Liver (tissue), 3 donors: ENCODE measurements around the gene CCNA1.

ENCODE experiments used
- ATF3 ChIP-seq: IDR thresholded peaks from 2 replicates; pipeline ENCODE4 v1.6.1; 2016; ENCODE audit warnings: antibody characterized with exemption
- CTCF ChIP-seq: fragments of 150-350 bp; IDR thresholded peaks from 2 replicates; pipeline ENCODE4 v1.5.1; 2017; ENCODE audit warnings: improper control_type of control experiment, low read depth, low read length; ENCODE audit not compliant: missing input control
- GABPA ChIP-seq, 2 donors: IDR thresholded peaks in 1 of 2; conservative IDR thresholded peaks in 1 of 2; 2 replicates each; pipeline ENCODE4 v1.6.1; 2016; ENCODE audit warnings: antibody characterized with exemption in 2 of 2, mild to moderate bottlenecking in 1 of 2, moderate library complexity in 1 of 2
- HNF4A ChIP-seq, 2 donors: conservative IDR thresholded peaks; 2 replicates each; pipeline ENCODE4 v1.6.1; 2016; ENCODE audit warnings: antibody characterized with exemption in 2 of 2, mild to moderate bottlenecking in 2 of 2
- JUND ChIP-seq, 2 donors: IDR thresholded peaks; 2 replicates each; pipeline ENCODE4 v1.6.1; 2016; ENCODE audit warnings: antibody characterized with exemption in 2 of 2
- NR2F2 ChIP-seq: IDR thresholded peaks from 2 replicates; pipeline ENCODE4 v1.6.1; 2016; ENCODE audit warnings: antibody characterized with exemption
- TAF1 ChIP-seq: conservative IDR thresholded peaks from 2 replicates; pipeline ENCODE4 v1.6.1; 2016; ENCODE audit warnings: antibody characterized with exemption, mild to moderate bottlenecking
- donor health status: healthy.
- donor health status: healthy.

GRCh38 chr13:36431204-36432105 is 840 bp upstream of the CCNA1 start:
- TF ChIP-seq CTCF = no peak
- TF ChIP-seq JUND (IDR thresholded peaks at IDR 0.05) = no peak
- no peak for TF ChIP-seq TAF1
- TF ChIP-seq HNF4A (conservative IDR thresholded peaks at IDR 0.05) = no peak
- TF ChIP-seq NR2F2 = no peak
- TF ChIP-seq GABPA (IDR thresholded peaks at IDR 0.05 in 1 of 2, conservative IDR thresholded peaks at IDR 0.05 in 1 of 2) = no peak
- no peak for TF ChIP-seq ATF3
